Muscle of leg (tissue), 11 donors: ENCODE results near the gene CTNNA1. TPM values are rescaled to one million over a fixed set of nuclear protein-coding genes. Genes with fewer than 3 reads are reported as not detected.

Experiments
- DNase-seq: peaks from one replicate; pipeline ENCODE4 v3.0.0; 2013
- H3K27ac ChIP-seq: one replicate; pipeline ENCODE4 v1.5.1; 2013; ENCODE audit warnings: mild to moderate bottlenecking, low read length, control low read depth
- H3K27me3 ChIP-seq: one replicate; pipeline ENCODE4 v1.6.1; 2013; ENCODE audit warnings: low read length; ENCODE audit not compliant: control insufficient read depth, insufficient read depth
- H3K36me3 ChIP-seq: one replicate; pipeline ENCODE4 v1.6.1; 2013; ENCODE audit warnings: low read length; ENCODE audit not compliant: control insufficient read depth, insufficient read depth
- H3K4me1 ChIP-seq: one replicate; pipeline ENCODE4 v1.6.1; 2013; ENCODE audit warnings: low read length; ENCODE audit not compliant: control insufficient read depth, insufficient read depth
- H3K4me3 ChIP-seq: one replicate; pipeline ENCODE4 v1.5.1; 2013; ENCODE audit warnings: low read length, control low read depth
- H3K9me3 ChIP-seq: replicated peaks from 2 replicates; pipeline ENCODE4 v1.6.1; 2013; ENCODE audit warnings: low read depth, low read length; ENCODE audit not compliant: control insufficient read depth
- whole genome bisulfite sequencing: methylation state at CpG from one replicate; pipeline ENCODE4 v1.1.5; 2013; ENCODE audit warnings: missing lambda C conversion rate; ENCODE audit not compliant: insufficient coverage; 5-methylcytosine and 5-hydroxymethylcytosine counted together
- polyA plus RNA-seq, 8 donors: library from polyadenylated mRNA; unstranded; fragments of 120-200 nt; gene quantifications; one replicate each; pipeline versions ENCODE4 v1.2.1 to v1.2.3, GENCODE V29; 2013; ENCODE audit warnings: inconsistent platforms in 1 of 8, low replicate concordance in 1 of 8; ENCODE audit not compliant: insufficient read length in 8 of 8, insufficient read depth in 1 of 8
- total RNA-seq: library from RNA; stranded (reverse); fragments of 120-200 nt; gene quantifications from one replicate; pipeline ENCODE4 v1.2.4, GENCODE V29; 2013

The CTNNA1 gene
- total and polyA plus RNA-seq, 9 donors, result 247 to 344 (median 297) TPM

DNA sequence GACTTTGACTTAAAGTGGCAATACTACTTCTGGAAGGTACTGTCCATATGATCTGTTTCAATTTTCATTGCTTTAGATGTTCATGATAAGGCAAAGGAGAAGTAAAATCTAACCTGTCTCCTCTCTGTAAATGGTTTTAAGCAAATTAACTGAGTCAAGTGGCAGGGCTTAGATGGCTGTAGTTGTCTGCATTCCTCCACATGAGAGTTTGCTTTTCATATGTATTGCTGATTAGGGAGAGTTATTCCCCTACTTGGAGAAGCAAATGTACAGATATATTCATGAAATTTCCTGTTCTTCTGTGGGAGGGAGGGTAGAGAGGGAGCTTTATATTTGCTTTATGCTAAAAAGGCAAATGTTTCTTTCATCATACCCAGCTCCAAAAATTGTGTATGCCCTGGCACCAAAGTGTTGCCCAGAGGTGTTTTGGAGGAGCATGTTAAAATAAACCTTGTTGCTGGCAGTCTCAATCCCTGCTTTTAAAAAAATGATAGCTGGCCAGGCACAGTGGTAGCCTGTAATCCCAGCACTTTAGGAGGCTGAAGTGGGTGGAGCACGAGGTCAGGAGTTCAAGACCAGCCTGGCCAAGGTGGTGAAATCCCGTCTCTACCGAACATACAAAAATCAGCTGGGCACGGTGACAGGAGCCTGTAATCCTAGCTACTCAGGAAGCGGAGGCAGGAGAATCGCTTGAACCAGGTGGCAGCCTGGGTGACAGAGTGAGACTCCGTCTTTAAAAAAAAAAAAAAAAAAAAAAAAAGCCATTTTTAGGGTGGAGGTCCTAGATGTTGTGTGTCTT is 125.4 kb downstream of the CTNNA1 start:
- 88% methylated on average over 1 of the region's 7 CpGs for WGBS
- Histone ChIP-seq H3K27ac (no peak overlapping the region), H3K36me3 (peaks cover 2% of the 10 kb centered on the region), H3K27me3 (no peaks in the 10 kb centered on the region), H3K4me1 (peaks cover 13% of the 10 kb centered on the region), H3K9me3 (no peaks in the 10 kb centered on the region), H3K4me3 (no peak overlapping the region)
- DNase-seq, result no peak

- H3K9me3 ChIP-seq, result no peaks in the 10 kb centered on the region
- peaks cover 4% of the 10 kb centered on the region for H3K36me3 ChIP-seq
- no peak overlapping the region for H3K27ac ChIP-seq
- H3K4me1 ChIP-seq, result peaks cover 3% of the 10 kb centered on the region
- no peaks in the 10 kb centered on the region for H3K27me3 ChIP-seq
- no peak overlapping the region for H3K4me3 ChIP-seq
- no peak for DNase-seq
These were observed 130.0 kb downstream of the CTNNA1 start for GRCh38 chr5:138883211-138883610.

GRCh38 chr5:138884094-138884493 is 130.9 kb downstream of the CTNNA1 start:
- no peak for DNase-seq
- Histone ChIP-seq H3K36me3 (peaks cover 7% of the 10 kb centered on the region), H3K4me3 (no peak overlapping the region), H3K9me3 (no peaks in the 10 kb centered on the region), H3K27me3 (no peaks in the 10 kb centered on the region), H3K4me1 (no peaks in the 10 kb centered on the region), H3K27ac (no peak overlapping the region)
- no CpG with 5 or more reads among the region's 1 CpG for WGBS

DNA sequence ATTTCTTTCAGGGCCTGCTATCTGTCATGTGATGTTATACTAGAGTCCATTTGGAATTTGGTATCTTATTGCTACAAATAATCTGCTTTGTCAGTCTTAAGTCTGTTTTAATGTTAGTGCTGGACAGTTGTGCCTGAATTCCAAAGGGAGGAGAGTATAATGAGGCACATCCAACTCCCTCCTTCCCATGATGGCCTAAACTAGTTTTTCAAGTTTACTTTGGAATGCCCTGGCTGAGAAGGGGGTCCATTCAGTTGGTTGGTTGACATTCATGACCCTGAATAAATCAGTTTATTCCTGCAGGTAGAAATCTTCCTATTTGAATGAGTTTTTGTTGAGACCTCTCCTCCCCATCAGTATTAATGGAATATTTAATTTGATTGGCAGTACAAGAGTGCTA is 131.3 kb downstream of the CTNNA1 start:
- Histone ChIP-seq H3K9me3 (no peaks in the 10 kb centered on the region), H3K36me3 (peaks cover 12% of the 10 kb centered on the region)

DNA sequence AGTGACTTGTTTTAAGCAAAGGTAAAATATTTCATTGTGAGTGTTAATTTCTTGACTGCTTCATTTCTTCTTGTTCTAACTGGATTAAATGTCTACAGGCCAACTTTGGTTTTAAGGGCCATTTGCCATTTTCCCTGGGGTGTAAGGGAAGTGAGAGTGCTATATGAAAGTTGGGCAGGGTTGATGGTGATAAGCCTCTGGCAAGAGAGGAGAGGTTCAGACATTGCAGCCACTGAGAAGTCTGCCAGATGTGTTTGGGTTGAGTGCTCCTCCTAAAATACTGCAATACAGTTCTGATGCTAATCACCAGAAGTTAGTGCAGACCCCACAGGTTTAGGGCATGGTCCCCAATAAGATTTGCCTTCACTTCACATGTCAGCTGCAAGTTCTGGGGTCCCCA is 136.8 kb downstream of the CTNNA1 start:
- no peak for DNase-seq

More for the DNA sequence above, 131.3 kb downstream of the CTNNA1 start:
- H3K4me3 ChIP-seq, result no peak overlapping the region
- H3K4me1 ChIP-seq, result no peaks in the 10 kb centered on the region
- H3K27me3 ChIP-seq, result no peaks in the 10 kb centered on the region
- DNase-seq, result no peak
- no peak overlapping the region for H3K27ac ChIP-seq

DNA sequence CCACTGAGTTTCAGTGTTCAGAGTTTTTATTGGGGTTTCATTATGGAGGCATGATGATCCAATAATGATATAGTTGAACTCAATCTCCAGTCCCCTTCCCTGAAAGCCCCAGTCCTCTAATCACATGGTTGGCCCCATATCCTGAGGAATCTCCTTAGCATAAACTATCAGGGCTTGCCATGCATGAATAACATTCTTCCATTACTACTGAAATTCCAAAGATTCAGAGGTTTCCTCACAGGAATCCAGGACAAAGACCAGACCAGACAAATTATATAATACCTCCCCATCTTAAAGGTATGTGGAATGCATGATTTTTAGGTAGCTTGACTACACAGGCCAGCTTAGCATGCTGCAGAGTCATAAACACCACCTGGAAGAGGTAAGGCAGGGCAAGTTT is 137.4 kb downstream of the CTNNA1 start:
- Histone ChIP-seq H3K27ac (no peak overlapping the region), H3K9me3 (peaks cover 2% of the 10 kb centered on the region), H3K4me3 (no peak overlapping the region), H3K27me3 (no peaks in the 10 kb centered on the region), H3K36me3 (peaks cover 28% of the 10 kb centered on the region), H3K4me1 (no peaks in the 10 kb centered on the region)
- no peak for DNase-seq

More for the DNA sequence above, 136.8 kb downstream of the CTNNA1 start:
- H3K4me1 ChIP-seq, result no peaks in the 10 kb centered on the region
- peaks cover 2% of the 10 kb centered on the region for H3K9me3 ChIP-seq
- no peak overlapping the region for H3K4me3 ChIP-seq
- H3K36me3 ChIP-seq, result peaks cover 28% of the 10 kb centered on the region
- H3K27me3 ChIP-seq, result no peaks in the 10 kb centered on the region
- no peak overlapping the region for H3K27ac ChIP-seq

DNA sequence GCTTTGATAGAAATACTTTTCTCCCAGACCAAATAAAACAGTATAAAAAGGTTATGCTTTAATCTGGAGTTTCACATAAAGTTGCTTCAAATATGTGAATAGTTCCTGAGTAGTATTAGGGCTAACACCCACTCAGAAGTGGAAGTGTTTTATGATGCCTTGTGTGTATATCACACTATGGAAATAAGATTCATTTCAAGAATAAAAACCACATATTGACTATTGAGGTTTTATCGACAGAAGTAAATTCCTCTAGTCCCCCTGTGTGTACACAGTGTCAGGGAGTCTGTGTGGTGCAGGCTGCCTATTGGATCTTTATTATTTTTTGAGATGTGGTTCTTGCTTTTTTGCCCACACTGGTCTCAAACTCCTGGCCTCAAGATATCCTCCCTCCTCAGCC is 142.7 kb downstream of the CTNNA1 start:
- H3K4me1 ChIP-seq, result no peaks in the 10 kb centered on the region
- H3K4me3 ChIP-seq, result no peak overlapping the region
- H3K9me3 ChIP-seq, result no peaks in the 10 kb centered on the region
- no CpG with 5 or more reads among the region's 1 CpG for WGBS
- H3K27me3 ChIP-seq, result no peaks in the 10 kb centered on the region
- H3K27ac ChIP-seq, result no peak overlapping the region
- peaks cover 16% of the 10 kb centered on the region for H3K36me3 ChIP-seq
- no peak for DNase-seq

GRCh38 chr5:138898299-138898698 is 145.1 kb downstream of the CTNNA1 start:
- WGBS, result no CpG with 5 or more reads among the region's 1 CpG
- Histone ChIP-seq H3K36me3 (peaks cover 22% of the 10 kb centered on the region), H3K27ac (no peak overlapping the region)

DNA sequence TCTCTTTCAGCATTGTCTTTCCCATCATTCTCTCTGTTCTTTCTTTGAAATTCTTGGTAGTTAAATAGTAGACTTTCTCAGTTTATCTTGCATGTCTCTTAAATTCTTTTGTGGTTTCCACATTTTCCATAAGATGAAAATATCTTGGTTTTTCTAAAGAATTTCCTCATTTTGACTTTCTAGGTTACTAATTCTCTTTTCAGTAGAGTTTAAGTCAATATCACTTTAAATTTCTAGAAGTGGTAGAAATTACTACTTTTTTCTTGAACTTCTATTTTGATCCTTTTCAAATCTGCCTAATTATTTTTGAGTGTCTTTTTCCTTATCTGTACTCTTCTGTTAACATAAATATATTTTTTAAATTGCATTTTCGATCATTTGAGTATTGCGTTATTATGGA is 145.5 kb downstream of the CTNNA1 start:
- no CpG with 5 or more reads among the region's 2 CpGs for WGBS
- H3K27me3 ChIP-seq, result no peaks in the 10 kb centered on the region
- H3K4me3 ChIP-seq, result no peak overlapping the region
- H3K9me3 ChIP-seq, result no peaks in the 10 kb centered on the region
- no peak overlapping the region for H3K27ac ChIP-seq
- no peak for DNase-seq
- no peaks in the 10 kb centered on the region for H3K4me1 ChIP-seq
- peaks cover 22% of the 10 kb centered on the region for H3K36me3 ChIP-seq

More at GRCh38 chr5:138898299-138898698, 145.1 kb downstream of the CTNNA1 start:
- H3K4me3 ChIP-seq, result no peak overlapping the region
- no peak for DNase-seq
- H3K9me3 ChIP-seq, result no peaks in the 10 kb centered on the region
- H3K4me1 ChIP-seq, result no peaks in the 10 kb centered on the region
- no peaks in the 10 kb centered on the region for H3K27me3 ChIP-seq

DNA sequence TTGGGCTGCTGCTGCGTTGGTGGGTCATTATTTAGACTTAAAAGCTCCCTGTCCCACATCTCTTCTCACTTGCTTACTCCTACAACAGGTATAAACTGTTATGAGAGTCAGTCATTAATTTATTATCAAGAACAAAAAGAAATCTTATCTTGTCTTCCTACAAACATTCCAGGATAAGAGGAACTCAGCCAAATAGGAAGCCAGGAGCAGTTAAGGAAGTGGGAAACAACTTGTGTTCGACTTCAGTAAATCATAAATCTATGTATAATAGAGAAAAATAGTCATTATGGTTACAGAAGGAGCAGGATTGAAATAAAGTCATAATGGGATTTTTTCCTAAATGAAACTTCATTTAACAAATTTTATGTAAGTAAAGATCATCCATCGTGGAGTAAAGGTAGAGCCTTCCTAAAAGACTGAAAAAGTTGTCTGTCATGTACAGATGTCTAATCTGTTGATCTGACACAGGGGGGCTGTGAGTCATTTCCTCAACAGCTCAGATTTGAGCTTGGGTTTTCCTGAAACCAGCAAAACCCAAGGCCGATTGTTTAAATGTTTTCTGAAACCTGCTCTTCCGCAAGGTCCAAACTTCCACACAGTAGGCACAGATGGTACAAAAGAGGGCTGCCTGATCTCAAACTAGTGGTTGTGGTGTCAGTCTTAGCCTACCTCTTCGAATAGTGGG is 147.2 kb downstream of the CTNNA1 start:
- no peak for DNase-seq
- no peaks in the 10 kb centered on the region for H3K9me3 ChIP-seq
- 83% methylated on average over 2 of the region's 6 CpGs for WGBS
- H3K36me3 ChIP-seq, result peaks cover 36% of the 10 kb centered on the region
- H3K27me3 ChIP-seq, result no peaks in the 10 kb centered on the region
- no peaks in the 10 kb centered on the region for H3K4me1 ChIP-seq
- no peak overlapping the region for H3K27ac ChIP-seq
- H3K4me3 ChIP-seq, result no peak overlapping the region
